ENCODE data around the gene KRT72. TPM values are rescaled to one million over a fixed set of nuclear protein-coding genes. Genes with fewer than 3 reads are reported as not detected.

The KRT72 gene
- total RNA-seq, 1 donor: not detected

DNA sequence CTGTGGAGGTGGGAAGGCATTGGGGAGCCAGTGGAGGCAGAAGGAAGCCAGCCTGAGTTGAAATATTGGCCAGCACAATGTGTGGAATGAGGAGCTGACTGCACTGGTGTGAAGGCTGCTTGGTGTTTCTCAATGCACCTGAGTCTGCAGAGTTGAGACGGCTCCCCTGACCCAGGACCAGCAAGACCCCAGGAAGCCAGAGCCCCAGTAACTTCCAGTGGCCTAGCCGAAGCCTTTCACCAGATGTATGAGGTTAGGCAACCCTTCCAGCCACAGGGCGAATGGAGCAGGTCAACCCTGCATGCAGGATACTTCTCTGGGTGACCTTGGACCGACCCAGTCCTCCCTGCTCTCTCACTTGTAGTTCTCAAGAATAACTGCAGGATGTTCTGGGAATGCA lies 30.0 kb upstream of the KRT72 start:
- no peak for DNase-seq (ENCODE audit: low read depth)
- H3K4me3 ChIP-seq (ENCODE audit: low read depth, low read length): no peak overlapping the region
- TF ChIP-seq, protein P1, sequence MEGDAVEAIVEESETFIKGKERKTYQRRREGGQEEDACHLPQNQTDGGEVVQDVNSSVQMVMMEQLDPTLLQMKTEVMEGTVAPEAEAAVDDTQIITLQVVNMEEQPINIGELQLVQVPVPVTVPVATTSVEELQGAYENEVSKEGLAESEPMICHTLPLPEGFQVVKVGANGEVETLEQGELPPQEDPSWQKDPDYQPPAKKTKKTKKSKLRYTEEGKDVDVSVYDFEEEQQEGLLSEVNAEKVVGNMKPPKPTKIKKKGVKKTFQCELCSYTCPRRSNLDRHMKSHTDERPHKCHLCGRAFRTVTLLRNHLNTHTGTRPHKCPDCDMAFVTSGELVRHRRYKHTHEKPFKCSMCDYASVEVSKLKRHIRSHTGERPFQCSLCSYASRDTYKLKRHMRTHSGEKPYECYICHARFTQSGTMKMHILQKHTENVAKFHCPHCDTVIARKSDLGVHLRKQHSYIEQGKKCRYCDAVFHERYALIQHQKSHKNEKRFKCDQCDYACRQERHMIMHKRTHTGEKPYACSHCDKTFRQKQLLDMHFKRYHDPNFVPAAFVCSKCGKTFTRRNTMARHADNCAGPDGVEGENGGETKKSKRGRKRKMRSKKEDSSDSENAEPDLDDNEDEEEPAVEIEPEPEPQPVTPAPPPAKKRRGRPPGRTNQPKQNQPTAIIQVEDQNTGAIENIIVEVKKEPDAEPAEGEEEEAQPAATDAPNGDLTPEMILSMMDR (IDR thresholded peaks at IDR 0.05; ENCODE audit: insufficient read depth, low read depth, low read length): no peak

DNA sequence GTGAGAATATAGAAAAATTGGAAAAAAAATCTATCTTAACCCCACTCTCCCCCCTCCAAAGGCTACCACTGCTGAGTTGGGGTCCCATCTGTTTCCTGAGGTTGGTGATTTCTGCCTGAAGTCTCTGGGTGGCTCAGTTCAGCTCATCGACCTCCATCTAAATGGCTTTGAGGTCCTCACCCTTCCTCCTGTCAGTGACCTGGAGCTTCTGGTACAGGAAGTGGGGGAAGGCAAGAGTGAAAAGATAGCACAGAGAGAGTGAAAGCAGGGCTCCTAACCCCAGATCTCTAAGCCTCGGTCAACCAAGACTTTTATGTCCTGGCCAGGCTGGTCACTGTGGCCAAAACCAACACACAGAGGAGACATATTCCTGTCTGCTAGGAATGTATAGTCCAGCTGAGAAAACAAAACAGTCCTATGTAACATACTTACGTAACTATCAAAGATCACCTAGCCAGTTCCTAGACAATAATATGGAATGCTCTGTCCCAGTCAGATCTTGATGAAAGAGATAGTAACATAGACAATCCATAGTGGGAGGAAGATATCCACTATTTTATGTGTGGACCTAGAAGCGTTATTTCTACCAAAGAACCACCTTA lies 29.4 kb upstream of the KRT72 start:
- no peak overlapping the region for H3K4me3 ChIP-seq (ENCODE audit: low read depth, low read length)
- TF ChIP-seq, protein P1 (IDR thresholded peaks at IDR 0.05; ENCODE audit: insufficient read depth, low read depth, low read length): no peak
- no peak for DNase-seq (ENCODE audit: low read depth)

DNA sequence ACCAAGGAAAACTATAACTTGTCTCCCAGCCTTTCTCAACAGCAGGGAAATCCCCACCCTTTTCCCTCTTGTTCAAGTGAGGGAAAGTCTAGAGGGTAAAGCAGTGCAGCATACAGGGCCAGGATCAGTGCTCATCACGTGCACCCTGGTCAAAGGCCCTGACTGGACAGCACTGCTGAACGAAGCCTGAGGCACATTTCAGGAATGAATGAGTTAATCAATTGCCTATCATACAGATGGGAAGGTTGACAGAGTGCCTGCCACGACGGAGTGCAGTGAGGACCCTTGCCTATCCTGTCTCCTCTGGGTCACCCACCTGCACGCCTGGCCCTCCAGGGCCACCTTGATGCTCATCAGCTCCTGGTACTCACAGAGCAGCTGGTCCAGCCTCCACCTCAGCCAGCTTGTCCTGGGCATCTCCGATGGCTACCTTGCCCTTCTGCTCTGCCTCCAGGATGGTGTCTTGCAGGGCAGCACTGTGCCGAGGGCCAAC lies 28.8 kb upstream of the KRT72 start:
- no peak overlapping the region for H3K4me3 ChIP-seq (ENCODE audit: low read depth, low read length)
- DNase-seq (ENCODE audit: low read depth): no peak
- TF ChIP-seq, protein P1 (IDR thresholded peaks at IDR 0.05; ENCODE audit: insufficient read depth, low read depth, low read length): no peak

DNA sequence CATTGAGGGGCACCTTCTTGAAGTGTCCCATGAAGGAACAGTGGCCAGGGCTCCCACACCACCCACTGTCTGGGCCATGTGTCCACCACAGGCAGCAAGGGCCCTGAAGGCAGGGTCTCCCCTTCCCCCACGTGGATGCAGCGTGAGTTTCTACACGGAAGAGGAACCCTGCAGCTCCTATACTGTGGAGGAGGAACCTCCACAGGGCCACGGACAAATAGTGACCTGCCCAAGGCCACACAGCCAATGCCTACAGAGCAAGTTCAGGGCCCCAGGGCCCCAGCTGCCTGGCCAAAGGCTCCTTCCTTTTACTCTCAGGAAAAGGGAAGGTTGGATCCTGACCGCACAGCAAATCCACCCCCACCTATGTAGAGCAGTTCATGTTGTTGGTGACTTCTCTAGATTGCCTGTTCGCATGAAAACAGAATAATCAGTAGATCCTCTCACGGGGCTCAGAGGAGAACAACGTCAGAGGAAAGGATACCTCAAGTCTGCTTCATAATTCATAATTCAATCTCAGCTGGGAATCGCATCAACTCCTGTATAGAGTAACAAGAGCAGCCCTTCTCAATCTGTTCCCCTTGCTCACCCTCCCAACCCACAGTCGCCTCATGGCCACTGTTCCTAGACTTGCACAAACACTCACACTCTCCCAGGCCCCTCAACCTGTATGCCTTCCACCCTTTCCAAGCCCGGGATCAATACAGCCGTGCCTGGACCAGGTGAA lies 28.2 kb upstream of the KRT72 start:
- DNase-seq (ENCODE audit: low read depth): no peak
- no peak overlapping the region for H3K4me3 ChIP-seq (ENCODE audit: low read depth, low read length)
- TF ChIP-seq, protein P1 (IDR thresholded peaks at IDR 0.05; ENCODE audit: insufficient read depth, low read depth, low read length): no peak

DNA sequence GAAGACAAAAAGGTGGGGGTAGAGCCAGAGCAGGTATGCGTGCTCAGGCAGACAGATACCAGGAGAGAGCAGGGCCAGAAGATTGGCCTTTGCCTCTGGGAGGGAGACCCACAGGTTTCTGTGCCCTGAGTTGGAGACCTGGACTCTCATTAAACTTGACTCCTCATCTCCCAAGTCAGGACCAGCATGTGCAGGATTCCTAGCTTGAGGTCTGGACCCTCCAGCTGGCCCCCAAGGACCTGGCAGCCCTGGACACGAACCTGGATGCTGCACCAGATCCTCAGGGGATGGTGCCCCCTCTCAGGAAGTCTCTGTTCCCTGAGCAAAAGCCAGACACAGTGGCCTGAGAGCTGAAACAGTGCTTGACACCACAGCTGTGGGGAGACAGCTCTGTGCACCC lies 27.6 kb upstream of the KRT72 start:
- TF ChIP-seq, protein P1 (IDR thresholded peaks at IDR 0.05; ENCODE audit: insufficient read depth, low read depth, low read length): no peak
- no peak overlapping the region for H3K4me3 ChIP-seq (ENCODE audit: low read depth, low read length)
- no peak for DNase-seq (ENCODE audit: low read depth)

DNA sequence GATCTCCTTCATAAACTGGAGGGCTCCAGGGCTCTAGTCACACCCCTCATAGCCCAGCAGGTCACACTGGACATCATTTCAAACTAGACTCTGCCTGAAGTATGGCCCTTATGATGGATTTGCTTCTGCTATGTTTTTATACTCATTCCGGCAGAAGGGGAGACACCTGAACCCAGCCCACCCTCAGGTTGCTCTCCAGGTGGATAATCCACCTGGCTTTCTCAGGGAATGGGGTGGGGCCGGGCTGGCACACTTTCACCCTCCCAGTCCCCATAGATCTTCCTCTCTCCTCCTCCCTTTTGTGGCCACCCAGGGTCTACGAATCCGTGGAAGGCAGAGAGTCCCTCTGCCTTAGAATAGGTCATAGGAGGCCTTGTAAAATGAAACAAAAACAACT lies 26.8 kb upstream of the KRT72 start:
- TF ChIP-seq, protein P1 (IDR thresholded peaks at IDR 0.05; ENCODE audit: insufficient read depth, low read depth, low read length): no peak
- DNase-seq (ENCODE audit: low read depth): no peak
- H3K4me3 ChIP-seq (ENCODE audit: low read depth, low read length): no peak overlapping the region

Data from fibroblast of villous mesenchyme (primary cell).